K562 (cell line): Measurements from ENCODE around the gene FXYD4. TPM values are rescaled to one million over a fixed set of nuclear protein-coding genes. Genes with fewer than 3 reads are reported as not detected.
A peak's percentile ranks its signal among the peaks of the same experiment; 100 is the strongest.

Experiments
- BRD4 ChIP-seq: fragments of 200-600 bp; sonication (generic); IDR thresholded peaks from 2 replicates; pipeline ENCODE4 v1.6.1; 2017; ENCODE audit warnings: inconsistent platforms
- CEBPZ ChIP-seq: fragments of 150-350 bp; IDR thresholded peaks from 2 replicates; pipeline ENCODE4 v1.6.1; 2014; ENCODE audit warnings: low read depth, mild to moderate bottlenecking, low read length, borderline replicate concordance
- DPF2 ChIP-seq: fragments of 450-650 bp; IDR thresholded peaks from 2 replicates; pipeline ENCODE4 v1.6.1; 2016
- MTA3 ChIP-seq: fragments of 450-650 bp; formaldehyde crosslinking; IDR thresholded peaks from 2 replicates; pipeline ENCODE4 v1.6.1; 2017; ENCODE audit warnings: mild to moderate bottlenecking, borderline replicate concordance
- MXI1 ChIP-seq: IDR thresholded peaks from 2 replicates; pipeline ENCODE4 v1.6.1; 2011; ENCODE audit warnings: low read depth, mild to moderate bottlenecking, improper control_type of control experiment, low read length
- PHF8 ChIP-seq: fragments of 200-600 bp; sonication (generic); IDR thresholded peaks from 2 replicates; pipeline ENCODE4 v1.6.1; 2012; ENCODE audit warnings: mixed run types, mild to moderate bottlenecking, inconsistent platforms, low read length, moderate library complexity, borderline replicate concordance
- VEZF1 ChIP-seq: fragments of 200-800 bp; sonication (Bioruptor generic); IDR thresholded peaks from 2 replicates; pipeline ENCODE4 v1.6.1; 2017; ENCODE audit warnings: missing genetic modification characterization, missing compliant biosample characterization
- ZBTB7A ChIP-seq: IDR thresholded peaks from 2 replicates; pipeline ENCODE4 v1.6.1; 2011; ENCODE audit warnings: low read depth, mild to moderate bottlenecking, low read length, moderate library complexity, borderline replicate concordance; ENCODE audit not compliant: control insufficient read depth
- polyA plus RNA-seq, 8 experiments: library from polyadenylated mRNA; depleted of rRNA in 4 of 8; stranded (reverse) in 5 of 8; unstranded in 3 of 8; fragments of >200 nt; fragmentation: Nextera tagmentation in 2 of 8; fragmentation: Illumina TruSeq in 1 of 8; extraction: Ambion mirVana in 2 of 8; extraction: Trizol in 1 of 8; gene quantifications; 2 replicates each; pipeline versions ENCODE4 v1.2.1 to v1.2.3, GENCODE V29; 2011 to 2014; ENCODE audit warnings: inconsistent platforms in 1 of 8, missing spikeins in 1 of 8
- total RNA-seq, 7 experiments: library from RNA; depleted of rRNA in 6 of 7; stranded (reverse); fragments of >200 nt in 6 of 7; fragmentation: Illumina TruSeq in 2 of 7; extraction: Trizol in 2 of 7; gene quantifications; 2 replicates each; pipeline versions ENCODE4 v1.2.1 to v1.2.3, GENCODE V29; 2011 to 2021; ENCODE audit warnings: low replicate concordance in 1 of 7
- TF ChIP-seq, protein P1 (sequence below): fragments of 450-650 bp; IDR thresholded peaks from one replicate; pipeline ENCODE4 v1.6.1; 2018; ENCODE audit warnings: mild to moderate bottlenecking, moderate library complexity; ENCODE audit not compliant: partially characterized antibody
- TF ChIP-seq, protein P2 (sequence below): IDR thresholded peaks from 2 replicates; pipeline ENCODE4 v1.6.1; 2016; ENCODE audit warnings: missing genetic modification characterization, missing compliant biosample characterization

FXYD4 gene
- total and polyA plus RNA-seq, 9 of the 15 experiments (the other 6 are each of a cell fraction or from before 2014, with no cell fraction given) = not detected

DNA sequence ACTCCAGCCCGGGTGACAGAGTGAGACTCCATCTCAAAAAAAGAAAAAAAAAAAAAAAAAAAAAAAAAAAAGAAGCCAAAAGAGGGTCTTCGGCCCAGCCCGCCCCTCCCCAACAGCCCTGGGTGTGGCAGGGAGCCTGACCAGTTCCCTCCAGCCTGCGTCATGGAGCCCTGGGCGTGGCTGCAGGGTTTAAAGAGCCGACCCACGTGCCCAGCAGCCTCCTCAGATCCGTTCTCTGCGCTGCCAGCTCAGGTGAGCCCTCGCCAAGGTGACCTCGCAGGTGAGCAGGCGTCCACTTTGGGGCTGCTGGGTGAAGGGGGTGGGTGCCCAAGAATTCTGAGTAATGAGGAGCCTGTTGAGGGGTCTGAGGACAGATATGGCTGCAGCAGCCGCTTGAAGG, at the start of gene FXYD4 (continued):
- TF ChIP-seq CEBPZ = no peak
- no peak for TF ChIP-seq PHF8
- TF ChIP-seq DPF2 = no peak
- TF ChIP-seq, protein P1, sequence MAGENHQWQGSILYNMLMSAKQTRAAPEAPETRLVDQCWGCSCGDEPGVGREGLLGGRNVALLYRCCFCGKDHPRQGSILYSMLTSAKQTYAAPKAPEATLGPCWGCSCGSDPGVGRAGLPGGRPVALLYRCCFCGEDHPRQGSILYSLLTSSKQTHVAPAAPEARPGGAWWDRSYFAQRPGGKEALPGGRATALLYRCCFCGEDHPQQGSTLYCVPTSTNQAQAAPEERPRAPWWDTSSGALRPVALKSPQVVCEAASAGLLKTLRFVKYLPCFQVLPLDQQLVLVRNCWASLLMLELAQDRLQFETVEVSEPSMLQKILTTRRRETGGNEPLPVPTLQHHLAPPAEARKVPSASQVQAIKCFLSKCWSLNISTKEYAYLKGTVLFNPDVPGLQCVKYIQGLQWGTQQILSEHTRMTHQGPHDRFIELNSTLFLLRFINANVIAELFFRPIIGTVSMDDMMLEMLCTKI = no peak
- TF ChIP-seq, protein P2, sequence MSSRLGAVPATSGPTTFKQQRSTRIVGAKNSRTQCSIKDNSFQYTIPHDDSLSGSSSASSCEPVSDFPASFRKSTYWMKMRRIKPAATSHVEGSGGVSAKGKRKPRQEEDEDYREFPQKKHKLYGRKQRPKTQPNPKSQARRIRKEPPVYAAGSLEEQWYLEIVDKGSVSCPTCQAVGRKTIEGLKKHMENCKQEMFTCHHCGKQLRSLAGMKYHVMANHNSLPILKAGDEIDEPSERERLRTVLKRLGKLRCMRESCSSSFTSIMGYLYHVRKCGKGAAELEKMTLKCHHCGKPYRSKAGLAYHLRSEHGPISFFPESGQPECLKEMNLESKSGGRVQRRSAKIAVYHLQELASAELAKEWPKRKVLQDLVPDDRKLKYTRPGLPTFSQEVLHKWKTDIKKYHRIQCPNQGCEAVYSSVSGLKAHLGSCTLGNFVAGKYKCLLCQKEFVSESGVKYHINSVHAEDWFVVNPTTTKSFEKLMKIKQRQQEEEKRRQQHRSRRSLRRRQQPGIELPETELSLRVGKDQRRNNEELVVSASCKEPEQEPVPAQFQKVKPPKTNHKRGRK (tag) = no peak
- no peak for TF ChIP-seq BRD4
- peak; percentile 85 for TF ChIP-seq ZBTB7A
- TF ChIP-seq VEZF1 = peak; percentile 41; the same call in 1 of the 2 replicates
- TF ChIP-seq MTA3 = no peak
- peak; percentile 53; the same call in 1 of the 2 replicates for TF ChIP-seq MXI1
